ENCODE measurements around the gene AIFM1.

- TF ChIP-seq POLR2AphosphoS5 (IDR thresholded peaks at IDR 0.05) (no peak), POLR2A (IDR thresholded peaks at IDR 0.05) (no peak), CTCF (IDR thresholded peaks at IDR 0.05) (no peak), EP300 (IDR thresholded peaks at IDR 0.05) (no peak)
These were observed 28.7 kb downstream of the AIFM1 start for GRCh38 chrX:130136961-130137360.

Data from upper lobe of left lung (tissue), 4 donors.